PC-3 (cell line): Measurements from ENCODE around the gene REEP6.
"Not testable (repeated sequence)": the region's sequence is repeated elsewhere in the genome, so short reads cannot be mapped to it uniquely, and the experiment has no call there.

Source experiments
- CTCF ChIP-seq: fragments of 300-600 bp; sonication (generic); conservative IDR thresholded peaks from 2 replicates; pipeline ENCODE4 v1.5.1; 2017; ENCODE audit warnings: antibody characterized with exemption, low read depth, mild to moderate bottlenecking, low read length
- EZH2 ChIP-seq: fragments of 300-600 bp; sonication (generic); IDR thresholded peaks from one replicate; pipeline ENCODE4 v1.6.1; 2017; ENCODE audit warnings: antibody characterized with exemption, mild to moderate bottlenecking, low read length; ENCODE audit not compliant: unreplicated experiment
- EZH2phosphoT487 ChIP-seq: fragments of 300-600 bp; sonication (generic); IDR thresholded peaks from 2 replicates; pipeline ENCODE4 v1.6.1; 2018; ENCODE audit warnings: mild to moderate bottlenecking, antibody characterized with exemption, low read length, borderline replicate concordance

- TF ChIP-seq EZH2phosphoT487, CTCF, EZH2: not testable (repeated sequence)
Observed at GRCh38 chr19:1535699-1536098, 44.7 kb downstream of the REEP6 start.
